ENCODE measurements around the gene JAKMIP2. TPM values are rescaled to one million over a fixed set of nuclear protein-coding genes. Genes with fewer than 3 reads are reported as not detected.
"Not testable (repeated sequence)": the region's sequence is repeated elsewhere in the genome, so short reads cannot be mapped to it uniquely, and the experiment has no call there.

The JAKMIP2 gene
- total RNA-seq, 1 donor from 2014 or later, result 1.3 TPM

- no peak for DNase-seq (ENCODE audit: low spot score)
Measured at GRCh38 chr5:147557876-147558745, 224.4 kb downstream of the JAKMIP2 start.

GRCh38 chr5:147555176-147555575, 227.4 kb downstream of the JAKMIP2 start:
- DNase-seq (ENCODE audit: low spot score), result no peak

DNA sequence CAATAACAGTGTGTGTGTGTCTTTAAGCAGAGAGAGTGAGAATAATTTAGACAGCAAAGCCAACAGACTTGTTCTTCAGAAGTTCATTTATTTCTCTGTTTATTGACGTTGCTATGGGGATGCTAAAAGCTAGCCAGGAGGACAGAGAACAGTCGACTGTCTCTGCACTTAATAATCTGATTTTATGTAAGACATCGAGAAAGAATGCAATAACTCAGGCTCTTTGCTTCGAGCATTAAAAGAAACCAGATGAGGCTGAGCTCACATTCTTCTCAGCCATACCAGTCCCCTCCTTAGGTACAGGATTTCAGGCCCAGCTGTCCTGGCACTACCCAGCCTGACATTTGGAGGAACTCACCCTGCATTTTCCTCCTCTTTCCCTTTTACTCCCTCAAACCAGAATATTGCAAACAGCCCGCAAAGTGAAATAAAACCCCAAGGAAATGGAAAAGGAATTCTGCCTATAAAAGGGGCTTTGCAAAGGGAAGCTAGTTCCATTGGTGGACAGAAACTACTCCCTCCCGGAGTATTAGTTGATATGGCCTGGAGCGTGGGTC, 228.2 kb downstream of the JAKMIP2 start:
- DNase-seq (ENCODE audit: low spot score), result no peak

DNA sequence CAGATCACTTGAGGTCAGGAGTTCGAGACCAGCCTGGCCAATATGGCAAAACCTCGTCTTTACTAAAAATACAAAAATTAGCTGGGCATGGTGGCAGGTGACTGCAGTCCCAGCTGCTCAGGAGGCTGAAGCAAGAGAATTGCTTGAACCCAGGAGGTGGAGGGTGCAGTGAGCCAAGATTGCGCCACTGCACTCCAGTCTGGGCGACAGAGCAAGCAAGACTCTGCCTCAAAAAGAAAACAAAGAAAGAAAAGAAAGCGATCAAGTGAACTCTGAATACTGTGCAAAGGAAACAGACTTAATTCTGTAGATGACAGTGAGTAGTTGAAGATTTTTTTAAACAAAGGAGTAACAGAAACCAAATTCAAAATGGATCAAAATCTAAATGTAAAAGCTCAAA, 228.7 kb downstream of the JAKMIP2 start:
- not testable (repeated sequence) for DNase-seq (ENCODE audit: low spot score)

DNA sequence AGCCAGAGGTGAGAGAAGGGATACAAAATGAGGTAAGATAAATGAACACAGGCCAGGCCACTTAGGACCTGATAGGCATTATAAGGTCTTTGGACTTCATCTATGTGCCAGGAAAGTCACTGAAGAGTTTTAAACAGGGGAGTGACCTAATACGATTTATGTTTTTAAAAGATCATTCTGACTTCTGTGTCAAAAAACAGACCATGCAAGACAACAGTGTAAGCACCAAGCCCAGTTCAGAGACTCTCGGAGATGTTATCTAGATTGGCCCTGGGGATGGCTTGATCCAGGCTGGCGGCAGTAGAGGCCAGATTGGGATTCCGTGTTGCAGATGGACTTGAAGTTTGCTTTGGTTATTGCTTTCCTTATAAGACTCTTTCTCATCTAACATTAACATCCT, 229.6 kb downstream of the JAKMIP2 start:
- no peak for DNase-seq (ENCODE audit: low spot score)

- no peak for DNase-seq (ENCODE audit: low spot score)
Measured at GRCh38 chr5:147551677-147552076, 230.9 kb downstream of the JAKMIP2 start.

- no peak for DNase-seq (ENCODE audit: low spot score)
Measured at GRCh38 chr5:147547730-147548129, 234.8 kb downstream of the JAKMIP2 start.

DNA sequence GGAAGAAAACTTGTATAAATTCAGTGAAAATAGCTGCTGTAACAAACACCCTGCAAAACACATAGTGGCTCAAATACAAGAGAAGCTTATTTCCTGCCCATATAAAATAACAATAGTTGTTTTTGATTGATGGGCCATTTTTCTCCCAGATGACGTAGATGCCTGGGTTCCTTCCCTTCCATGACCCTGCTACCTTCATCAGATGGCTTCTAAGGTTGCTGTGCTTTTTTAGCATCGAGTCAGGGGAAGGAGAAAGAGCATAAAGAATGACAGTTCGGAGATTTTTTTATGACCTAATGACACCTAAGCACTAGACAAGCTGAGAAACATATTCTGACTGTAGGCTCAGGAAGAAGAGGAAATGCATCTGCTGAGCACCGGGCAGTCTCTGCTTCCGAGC, 238.0 kb downstream of the JAKMIP2 start:
- DNase-seq (ENCODE audit: low spot score), result no peak

DNA sequence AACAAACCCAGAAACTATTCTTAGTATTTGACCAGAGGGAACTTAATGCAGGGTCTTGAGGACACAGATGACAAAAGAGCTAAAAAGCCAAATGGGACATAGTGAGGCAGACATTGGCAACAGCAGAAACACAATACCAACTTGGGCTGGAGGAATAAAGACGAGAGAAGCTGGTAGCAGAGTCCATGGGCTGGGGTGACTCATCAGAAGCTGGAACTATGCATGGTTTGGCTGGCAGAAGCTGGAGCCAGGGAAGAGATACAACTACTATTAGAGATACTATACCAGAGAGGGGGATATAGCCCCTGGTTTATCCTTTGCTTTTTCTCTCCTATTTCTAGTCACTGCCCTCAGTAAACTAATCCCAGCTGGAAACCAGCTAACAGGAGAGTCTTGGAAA, 243.5 kb downstream of the JAKMIP2 start:
- DNase-seq (ENCODE audit: low spot score), result no peak

- DNase-seq (ENCODE audit: low spot score), result no peak
Measured at GRCh38 chr5:147538236-147538635, 244.3 kb downstream of the JAKMIP2 start.

Other genes starting within 250 kb of the JAKMIP2 start
- 4,017 TPM for gene SPINK1, start 48.9 kb upstream of the JAKMIP2 start, total RNA-seq
- not detected for gene SCGB3A2, start 96.0 kb upstream of the JAKMIP2 start, total RNA-seq
- not detected for gene C5orf46, start 123.8 kb upstream of the JAKMIP2 start, total RNA-seq